AG09309 (cell line): ENCODE data around the gene ST7.

Experiments used
- DNase-seq: peaks from one replicate; pipeline ENCODE4 v3.0.0-alpha.2; 2010; ENCODE audit warnings: low read depth
- H3K4me3 ChIP-seq: 2 replicates; pipeline ENCODE4 v1.5.1; 2011; ENCODE audit warnings: mild to moderate bottlenecking, low read depth, low read length, moderate library complexity; ENCODE audit not compliant: control insufficient read depth
- TF ChIP-seq, protein P1 (sequence below): IDR thresholded peaks from 2 replicates; pipeline ENCODE4 v1.5.1; 2011; ENCODE audit warnings: mild to moderate bottlenecking, low read depth, low read length, inconsistent platforms; ENCODE audit not compliant: insufficient read depth, control insufficient read depth; ENCODE audit errors: missing control alignments

Gene ST7

DNA sequence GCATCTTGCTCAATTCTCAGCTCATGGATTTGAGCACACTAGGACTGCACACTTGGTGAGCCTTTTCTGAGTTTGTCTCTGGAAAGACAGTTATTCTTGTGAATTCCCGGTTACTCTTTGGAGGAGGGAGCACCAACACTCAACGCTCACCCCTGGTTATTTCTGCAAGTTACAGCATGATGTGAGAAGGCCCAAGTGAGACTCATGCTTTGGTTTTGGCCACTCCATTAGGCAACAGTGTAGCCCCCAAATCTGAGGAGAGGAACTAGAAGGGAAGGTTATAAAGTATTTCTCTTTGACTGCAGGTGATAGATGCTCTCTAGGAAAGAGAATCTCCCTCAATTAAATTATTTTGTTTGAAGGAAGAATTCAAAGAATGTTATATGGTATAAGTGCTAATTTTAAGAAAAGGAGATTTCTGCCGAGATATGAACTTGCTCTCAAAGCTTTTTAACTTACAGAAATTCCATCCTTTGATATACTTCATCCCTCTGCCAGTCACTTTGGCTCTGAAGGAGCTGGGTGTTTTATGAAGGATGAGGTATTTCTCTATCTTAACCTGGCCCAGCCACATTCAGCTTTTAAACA lies 186.2 kb downstream of the ST7 start:
- H3K4me3 ChIP-seq = no peak overlapping the region
- TF ChIP-seq, protein P1, sequence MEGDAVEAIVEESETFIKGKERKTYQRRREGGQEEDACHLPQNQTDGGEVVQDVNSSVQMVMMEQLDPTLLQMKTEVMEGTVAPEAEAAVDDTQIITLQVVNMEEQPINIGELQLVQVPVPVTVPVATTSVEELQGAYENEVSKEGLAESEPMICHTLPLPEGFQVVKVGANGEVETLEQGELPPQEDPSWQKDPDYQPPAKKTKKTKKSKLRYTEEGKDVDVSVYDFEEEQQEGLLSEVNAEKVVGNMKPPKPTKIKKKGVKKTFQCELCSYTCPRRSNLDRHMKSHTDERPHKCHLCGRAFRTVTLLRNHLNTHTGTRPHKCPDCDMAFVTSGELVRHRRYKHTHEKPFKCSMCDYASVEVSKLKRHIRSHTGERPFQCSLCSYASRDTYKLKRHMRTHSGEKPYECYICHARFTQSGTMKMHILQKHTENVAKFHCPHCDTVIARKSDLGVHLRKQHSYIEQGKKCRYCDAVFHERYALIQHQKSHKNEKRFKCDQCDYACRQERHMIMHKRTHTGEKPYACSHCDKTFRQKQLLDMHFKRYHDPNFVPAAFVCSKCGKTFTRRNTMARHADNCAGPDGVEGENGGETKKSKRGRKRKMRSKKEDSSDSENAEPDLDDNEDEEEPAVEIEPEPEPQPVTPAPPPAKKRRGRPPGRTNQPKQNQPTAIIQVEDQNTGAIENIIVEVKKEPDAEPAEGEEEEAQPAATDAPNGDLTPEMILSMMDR = no peak
- no peak for DNase-seq

- DNase-seq = no peak
- TF ChIP-seq, protein P1 = no peak
- no peak overlapping the region for H3K4me3 ChIP-seq
Measured at GRCh38 chr7:117140921-117141320, 187.6 kb downstream of the ST7 start.

DNA sequence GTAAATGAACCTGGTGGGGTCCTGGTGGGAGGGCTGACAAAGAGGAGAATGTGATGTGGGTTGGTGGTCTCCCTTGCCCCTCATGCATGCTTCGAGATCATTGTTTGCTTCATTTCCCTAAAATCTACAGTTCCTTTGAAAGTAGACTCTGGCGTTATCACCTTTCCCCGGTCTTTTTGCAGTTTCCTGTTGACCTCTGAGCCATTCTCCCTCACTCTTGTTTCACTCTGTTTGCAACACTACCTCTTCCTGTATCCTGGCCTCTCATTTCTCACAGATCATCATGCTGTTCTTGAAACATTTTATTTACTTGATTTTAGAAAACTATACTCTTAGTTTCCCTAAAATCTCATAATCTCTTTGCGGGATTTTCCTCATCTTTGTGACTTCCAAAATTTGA lies 189.8 kb downstream of the ST7 start:
- TF ChIP-seq, protein P1 = no peak
- H3K4me3 ChIP-seq = no peak overlapping the region
- DNase-seq = no peak

DNA sequence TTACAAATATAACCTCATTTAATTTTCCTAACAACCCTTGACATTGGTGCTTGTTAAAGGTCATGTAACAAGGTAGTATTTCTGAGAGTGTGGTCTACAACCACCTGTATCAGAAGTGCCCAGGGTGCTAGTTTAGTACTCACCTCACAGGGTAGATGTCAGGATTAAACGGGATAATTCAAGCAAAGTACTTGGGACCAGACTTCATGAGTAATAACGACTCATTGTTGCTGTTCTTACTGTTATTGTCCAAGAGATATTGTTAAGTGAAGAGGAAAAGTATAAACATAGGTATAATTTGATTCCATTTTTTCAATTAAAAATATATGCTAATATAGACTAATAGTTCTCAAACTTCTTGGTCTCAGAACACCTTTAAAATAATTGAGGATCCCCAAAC lies 190.3 kb downstream of the ST7 start:
- TF ChIP-seq, protein P1 = no peak
- no peak for DNase-seq
- no peak overlapping the region for H3K4me3 ChIP-seq

- no peak overlapping the region for H3K4me3 ChIP-seq
- TF ChIP-seq, protein P1 = no peak
- DNase-seq = no peak
Measured at GRCh38 chr7:117145333-117145732, 192.0 kb downstream of the ST7 start.

- no peak overlapping the region for H3K4me3 ChIP-seq
- TF ChIP-seq, protein P1 = no peak
- DNase-seq = no peak
Measured at GRCh38 chr7:117146059-117146458, 192.8 kb downstream of the ST7 start.

- DNase-seq = no peak
- no peak overlapping the region for H3K4me3 ChIP-seq
- TF ChIP-seq, protein P1 = no peak
Measured at GRCh38 chr7:117146511-117146910, 193.2 kb downstream of the ST7 start.
